Rectal smooth muscle tissue (tissue), 1 donor: Measurements from ENCODE around the gene MYO5C.

Experiments
- H3K27ac ChIP-seq: one replicate; pipeline ENCODE4 v1.7.0; 2013; ENCODE audit warnings: low read depth, low read length, inconsistent platforms
- H3K27me3 ChIP-seq: one replicate; pipeline ENCODE4 v1.7.0; 2013; ENCODE audit warnings: low read length; ENCODE audit not compliant: control insufficient read depth, insufficient read depth
- H3K36me3 ChIP-seq: one replicate; pipeline ENCODE4 v1.7.0; 2013; ENCODE audit warnings: low read length; ENCODE audit not compliant: control insufficient read depth, insufficient read depth
- H3K4me1 ChIP-seq: one replicate; pipeline ENCODE4 v1.7.0; 2013; ENCODE audit warnings: low read length; ENCODE audit not compliant: control insufficient read depth, insufficient read depth
- H3K4me3 ChIP-seq: one replicate; pipeline ENCODE4 v1.7.0; 2013; ENCODE audit warnings: low read length
- H3K9ac ChIP-seq: one replicate; pipeline ENCODE4 v1.7.0; 2013; ENCODE audit warnings: low read length

Gene MYO5C

DNA sequence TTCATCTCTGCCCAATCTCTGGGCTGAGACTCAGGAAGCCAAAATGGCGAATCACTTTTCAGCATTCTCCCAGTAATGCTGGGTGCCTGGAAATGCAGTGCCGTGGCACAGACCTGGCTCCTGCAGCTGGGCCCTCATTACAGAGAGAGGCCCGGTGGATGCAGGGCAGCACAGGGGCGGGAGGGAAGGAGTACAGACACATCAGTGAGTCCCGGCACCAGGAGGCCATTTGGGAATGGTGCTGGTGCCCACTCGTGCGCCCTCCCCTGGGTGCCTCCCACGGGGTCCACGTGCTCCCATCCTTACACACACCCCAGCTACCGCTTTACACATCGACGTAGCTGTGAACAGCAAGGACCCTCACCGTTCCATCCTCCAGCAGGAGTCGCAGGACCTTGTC, 13.2 kb downstream of the MYO5C start:
- Histone ChIP-seq H3K27ac (no peak overlapping the region), H3K4me1 (no peaks in the 10 kb centered on the region), H3K27me3 (no peaks in the 10 kb centered on the region), H3K9ac (no peak overlapping the region), H3K4me3 (no peak overlapping the region), H3K36me3 (no peaks in the 10 kb centered on the region)

DNA sequence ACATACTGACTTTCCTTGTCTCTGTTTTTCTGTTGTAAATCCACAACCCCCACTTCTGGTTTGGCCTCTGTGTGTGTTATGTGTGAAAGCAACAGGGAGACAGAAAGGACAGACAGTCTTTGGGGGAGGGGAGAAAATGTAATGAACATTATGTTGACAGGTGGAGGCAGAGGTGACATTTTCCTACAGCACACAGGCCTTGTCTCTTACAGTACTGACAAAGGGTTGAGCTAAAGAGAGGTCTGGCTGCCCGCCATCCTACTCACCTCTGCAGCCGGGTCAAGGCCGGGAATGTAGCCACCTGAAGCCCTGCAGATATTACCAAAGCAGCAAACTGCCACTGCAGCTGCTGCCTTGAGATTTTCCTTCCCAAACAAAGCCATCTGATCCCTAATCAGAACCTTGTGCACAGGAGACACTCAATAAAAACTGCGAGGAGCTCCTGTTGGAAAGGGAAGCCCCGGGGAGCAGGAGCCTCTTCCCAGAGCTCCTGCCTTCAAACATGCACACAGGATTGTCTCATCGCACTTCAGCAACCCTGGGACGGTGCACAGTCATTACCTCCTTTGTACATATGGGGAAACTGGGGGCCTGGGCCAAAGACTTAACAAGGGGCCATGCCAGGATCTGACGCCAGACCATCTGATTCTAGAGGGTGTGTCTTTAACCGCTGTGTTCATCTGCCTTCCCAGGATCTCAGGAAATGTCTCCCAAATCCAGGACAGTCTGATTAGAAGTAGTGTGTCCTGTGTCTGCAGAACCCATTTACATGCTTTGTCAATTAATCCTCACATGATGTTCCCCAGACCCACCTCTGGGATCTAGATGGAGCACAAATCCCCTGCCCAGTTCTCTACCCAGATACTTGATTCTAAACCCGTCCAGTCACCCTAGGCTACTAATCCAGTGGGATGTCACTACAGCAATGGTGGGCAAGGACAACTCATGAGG, 14.2 kb downstream of the MYO5C start:
- no peaks in the 10 kb centered on the region for H3K4me1 ChIP-seq
- no peak overlapping the region for H3K27ac ChIP-seq
- no peaks in the 10 kb centered on the region for H3K27me3 ChIP-seq
- H3K4me3 ChIP-seq, result no peak overlapping the region
- H3K9ac ChIP-seq, result no peak overlapping the region
- H3K36me3 ChIP-seq, result no peaks in the 10 kb centered on the region

DNA sequence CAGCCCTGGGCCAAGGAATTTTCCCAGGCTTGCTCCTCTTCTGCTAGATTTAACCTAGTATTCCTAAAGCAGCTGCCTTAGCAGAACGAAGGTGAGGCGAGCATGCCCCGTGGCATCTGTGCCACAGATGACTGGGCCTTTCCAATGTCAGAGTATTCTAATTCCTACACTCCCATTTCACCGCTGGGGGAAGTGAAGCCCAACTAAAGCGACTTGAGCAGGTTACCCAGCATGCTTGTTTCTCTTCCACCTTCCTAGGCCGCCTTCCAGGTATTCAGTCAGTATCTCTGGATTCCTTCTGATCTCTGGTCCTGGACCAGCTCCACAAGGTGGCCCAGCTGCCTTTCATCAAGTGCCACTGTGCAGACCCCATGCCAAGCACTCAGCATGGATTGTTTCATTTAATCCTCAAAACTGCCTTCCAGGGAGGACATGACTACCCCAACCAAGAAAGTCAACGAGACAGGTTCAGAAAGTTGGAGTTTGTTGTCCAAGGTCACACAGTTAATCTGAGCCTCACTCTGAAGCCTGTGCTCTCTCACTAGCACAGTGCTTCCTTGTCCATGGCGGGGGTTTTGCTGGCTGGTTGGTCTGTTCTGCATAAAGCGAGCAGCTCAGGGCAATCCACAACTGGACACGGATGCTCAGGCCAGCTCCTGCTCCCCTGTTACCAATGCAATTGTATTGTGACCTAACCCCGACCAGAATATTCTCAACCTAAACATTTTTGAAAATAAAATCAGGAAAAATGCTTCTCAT, 15.1 kb downstream of the MYO5C start:
- Histone ChIP-seq H3K4me1 (no peaks in the 10 kb centered on the region), H3K27me3 (no peaks in the 10 kb centered on the region), H3K36me3 (no peaks in the 10 kb centered on the region), H3K9ac (no peak overlapping the region), H3K4me3 (no peak overlapping the region), H3K27ac (no peak overlapping the region)

DNA sequence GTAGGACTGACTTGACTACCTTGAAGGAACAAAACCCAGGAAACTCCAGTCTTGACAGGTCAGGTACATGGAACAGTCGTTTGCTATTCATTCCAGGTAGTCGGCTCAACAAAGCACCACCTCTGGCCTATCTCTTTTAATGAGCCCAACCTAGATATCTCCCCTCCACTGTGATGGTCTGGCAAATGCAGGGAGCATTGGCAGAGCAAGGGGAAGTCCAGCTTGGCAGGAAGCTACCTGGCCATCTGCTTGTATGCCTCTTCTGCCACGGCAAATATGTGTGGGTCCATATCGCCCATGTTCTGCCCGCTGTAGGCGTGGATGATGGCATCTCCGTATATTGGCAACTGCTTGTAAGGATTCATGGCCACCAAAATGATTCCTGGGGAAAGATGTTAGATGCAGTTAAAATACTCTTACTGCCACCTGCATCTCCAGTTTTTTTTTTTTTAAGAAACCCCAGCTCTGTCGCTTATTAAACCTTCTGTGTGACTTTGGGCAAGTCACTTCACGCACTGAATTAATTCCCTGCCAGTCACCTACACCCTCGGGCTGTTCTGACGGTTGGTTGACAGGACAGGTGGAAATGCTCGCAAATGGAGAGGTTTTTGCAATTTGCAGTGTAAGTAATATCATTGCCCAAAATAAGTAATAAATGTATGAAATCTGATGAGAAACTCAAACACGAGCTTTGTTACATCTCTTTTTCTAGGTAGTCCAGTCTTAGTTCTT, 16.8 kb downstream of the MYO5C start:
- H3K36me3 ChIP-seq, result no peaks in the 10 kb centered on the region
- H3K4me3 ChIP-seq, result no peak overlapping the region
- H3K4me1 ChIP-seq, result no peaks in the 10 kb centered on the region
- H3K27ac ChIP-seq, result no peak overlapping the region
- no peak overlapping the region for H3K9ac ChIP-seq
- no peaks in the 10 kb centered on the region for H3K27me3 ChIP-seq

DNA sequence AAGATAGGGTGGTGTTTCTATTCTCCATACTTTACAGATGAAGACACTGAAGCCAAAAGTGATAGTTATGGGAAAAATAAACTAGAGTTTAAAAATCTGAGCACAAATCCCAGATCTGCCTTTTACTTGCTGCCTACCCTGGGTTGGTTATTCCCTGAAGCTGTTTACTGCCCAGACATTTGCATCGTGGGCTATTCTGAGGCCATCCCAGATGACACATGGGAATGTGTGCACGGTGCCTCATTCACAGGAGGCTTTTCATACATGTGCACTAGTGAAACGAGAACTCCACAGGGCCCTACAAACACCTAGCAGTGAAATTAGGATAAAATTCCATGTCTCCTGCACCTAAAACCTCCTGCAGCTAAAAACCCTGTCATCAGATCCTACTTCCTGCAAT, 17.5 kb downstream of the MYO5C start:
- Histone ChIP-seq H3K27ac (no peak overlapping the region), H3K9ac (no peak overlapping the region), H3K4me3 (no peak overlapping the region), H3K36me3 (no peaks in the 10 kb centered on the region), H3K4me1 (no peaks in the 10 kb centered on the region), H3K27me3 (no peaks in the 10 kb centered on the region)

DNA sequence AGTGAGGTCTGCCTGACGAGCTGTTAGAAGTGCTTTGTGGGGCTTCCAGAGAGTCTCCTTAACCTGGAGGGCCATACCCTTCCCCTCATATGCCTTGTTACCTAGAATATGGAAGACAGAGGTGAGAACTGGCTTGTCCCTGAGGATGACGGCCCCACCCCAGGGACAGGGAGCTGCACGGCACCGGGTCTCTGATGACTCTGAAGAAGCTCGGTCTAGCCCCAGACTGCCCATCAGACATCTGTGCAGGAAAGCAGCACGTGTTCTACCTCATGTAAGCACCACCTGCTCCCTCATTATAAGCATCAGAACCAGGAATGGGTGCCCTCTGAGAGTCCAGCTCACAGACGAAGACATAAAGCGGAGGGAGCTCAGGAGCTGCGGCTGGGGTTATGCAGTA, 18.0 kb downstream of the MYO5C start:
- Histone ChIP-seq H3K9ac (no peak overlapping the region), H3K4me3 (no peak overlapping the region), H3K36me3 (no peaks in the 10 kb centered on the region), H3K27me3 (no peaks in the 10 kb centered on the region), H3K4me1 (no peaks in the 10 kb centered on the region), H3K27ac (no peak overlapping the region)

DNA sequence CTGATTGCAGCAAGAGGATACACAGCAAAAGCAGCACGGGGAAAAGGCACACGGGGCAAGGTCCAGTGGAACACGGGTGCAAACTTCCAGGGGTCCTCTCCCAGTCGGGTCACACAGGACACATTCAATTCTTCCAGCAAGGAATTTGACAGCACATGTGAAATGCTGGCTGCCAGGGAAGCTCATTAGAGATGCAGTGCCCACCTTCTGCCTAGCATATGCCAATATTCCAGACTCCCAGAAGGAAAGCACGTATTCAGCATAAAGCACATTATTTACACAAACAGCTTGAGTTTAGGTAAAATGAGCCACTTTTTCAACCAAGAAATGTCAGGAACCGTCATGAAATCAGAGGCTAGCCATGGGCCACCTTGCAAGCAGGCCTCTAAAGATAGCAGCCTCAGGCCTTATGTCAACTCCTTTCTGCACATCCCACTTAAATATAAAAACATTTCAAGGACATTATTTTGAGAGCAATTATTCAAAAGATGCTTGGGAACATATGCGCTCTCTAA, 19.3 kb downstream of the MYO5C start:
- no peaks in the 10 kb centered on the region for H3K4me1 ChIP-seq
- no peaks in the 10 kb centered on the region for H3K27me3 ChIP-seq
- H3K27ac ChIP-seq, result no peak overlapping the region
- no peak overlapping the region for H3K9ac ChIP-seq
- H3K36me3 ChIP-seq, result no peaks in the 10 kb centered on the region
- H3K4me3 ChIP-seq, result no peak overlapping the region

DNA sequence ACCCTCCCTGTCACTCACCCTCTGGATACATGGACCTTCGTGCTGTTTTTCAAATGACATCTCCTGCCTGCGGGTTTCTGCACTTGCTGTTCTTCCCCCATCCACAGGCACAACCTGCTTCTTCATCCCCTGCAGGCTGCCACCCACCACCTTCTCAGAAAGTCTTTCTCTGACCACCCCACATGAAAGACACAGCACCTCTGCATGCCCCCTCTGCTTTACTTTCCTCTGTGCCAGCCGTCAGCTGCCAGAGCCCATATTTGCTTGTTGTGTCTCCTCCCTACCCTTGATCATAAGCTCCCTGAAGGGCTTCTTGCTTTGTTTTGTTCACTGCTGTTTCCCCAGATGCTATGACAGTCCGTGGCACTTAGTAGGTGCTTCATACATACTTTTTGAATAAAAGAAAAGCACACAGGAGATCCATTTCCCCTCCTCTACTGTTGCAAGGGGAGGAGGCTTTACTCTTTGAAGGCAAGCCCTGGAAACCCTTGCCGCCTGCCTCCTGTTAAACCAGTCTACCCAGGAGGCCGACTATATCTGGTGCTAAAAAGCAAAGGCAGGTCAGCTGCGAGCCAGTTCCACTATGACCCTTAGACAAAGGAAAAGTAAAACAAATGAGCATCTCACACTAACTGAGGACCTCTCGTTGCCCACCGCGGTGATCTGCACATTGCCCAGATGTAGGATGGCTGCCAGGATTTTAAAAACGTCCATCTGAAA, 31.9 kb downstream of the MYO5C start:
- H3K27ac ChIP-seq, result no peak overlapping the region
- H3K9ac ChIP-seq, result no peak overlapping the region
- peaks cover 5% of the 10 kb centered on the region for H3K4me1 ChIP-seq
- H3K27me3 ChIP-seq, result no peaks in the 10 kb centered on the region
- H3K4me3 ChIP-seq, result no peak overlapping the region
- H3K36me3 ChIP-seq, result peaks cover 2% of the 10 kb centered on the region

DNA sequence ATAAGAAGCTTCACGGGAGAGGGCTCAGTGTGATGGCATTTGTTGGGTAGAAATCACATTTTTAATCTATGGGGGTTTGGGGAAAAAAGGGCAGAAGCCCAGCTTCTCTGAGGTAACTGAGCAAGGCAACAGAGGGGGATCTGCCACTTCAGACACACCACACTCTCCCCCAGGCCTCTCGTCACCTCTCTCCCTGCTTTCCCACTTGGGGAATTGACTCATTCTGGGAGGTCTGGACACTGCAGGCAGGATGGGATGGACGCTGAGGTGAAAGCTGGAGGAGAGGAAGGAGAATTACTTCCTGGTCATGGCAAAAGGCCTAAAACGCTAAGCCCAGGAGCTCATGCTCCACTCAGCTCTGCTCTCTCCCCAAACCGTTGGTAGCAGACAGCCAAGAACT, 33.2 kb downstream of the MYO5C start:
- Histone ChIP-seq H3K4me3 (no peak overlapping the region), H3K9ac (no peak overlapping the region), H3K4me1 (peaks cover 5% of the 10 kb centered on the region), H3K36me3 (peaks cover 2% of the 10 kb centered on the region), H3K27ac (no peak overlapping the region), H3K27me3 (no peaks in the 10 kb centered on the region)

DNA sequence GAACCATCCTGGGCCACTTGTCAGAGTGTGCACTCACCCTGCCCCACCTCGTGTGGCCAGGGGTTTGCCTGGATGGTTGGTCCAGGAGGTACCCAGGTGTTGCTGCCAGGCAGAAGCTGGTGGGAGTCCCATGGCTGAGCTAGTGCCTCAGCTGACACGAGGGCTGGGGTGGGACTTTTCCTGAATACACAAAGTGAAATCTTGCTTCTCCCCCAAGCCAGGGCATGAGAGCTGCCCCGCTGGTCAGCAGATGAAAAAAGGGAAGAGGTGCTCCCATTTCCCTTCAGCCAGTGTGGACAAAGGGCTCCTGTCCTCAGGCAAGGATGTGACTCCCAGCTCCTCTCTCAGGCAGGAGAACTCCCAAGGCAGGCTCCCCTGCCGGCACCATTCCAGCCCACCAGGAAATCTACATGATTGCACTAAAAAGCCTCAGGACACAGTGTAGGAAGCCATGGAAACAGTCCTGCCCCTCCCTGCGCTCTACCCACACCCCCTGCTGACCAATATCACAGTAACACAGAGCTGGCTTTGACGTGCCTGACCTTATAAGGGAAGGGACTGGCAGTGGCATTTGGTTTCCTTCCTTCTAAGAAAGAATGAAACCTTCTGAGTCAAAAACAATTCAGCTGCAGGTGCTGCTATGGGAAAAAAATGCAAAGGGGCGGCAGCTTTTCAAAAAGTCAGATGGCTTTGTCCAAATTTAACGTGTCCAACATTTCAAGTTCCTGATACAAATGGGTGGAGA, 33.9 kb downstream of the MYO5C start:
- Histone ChIP-seq H3K27me3 (no peaks in the 10 kb centered on the region), H3K27ac (no peak overlapping the region), H3K9ac (no peak overlapping the region)

DNA sequence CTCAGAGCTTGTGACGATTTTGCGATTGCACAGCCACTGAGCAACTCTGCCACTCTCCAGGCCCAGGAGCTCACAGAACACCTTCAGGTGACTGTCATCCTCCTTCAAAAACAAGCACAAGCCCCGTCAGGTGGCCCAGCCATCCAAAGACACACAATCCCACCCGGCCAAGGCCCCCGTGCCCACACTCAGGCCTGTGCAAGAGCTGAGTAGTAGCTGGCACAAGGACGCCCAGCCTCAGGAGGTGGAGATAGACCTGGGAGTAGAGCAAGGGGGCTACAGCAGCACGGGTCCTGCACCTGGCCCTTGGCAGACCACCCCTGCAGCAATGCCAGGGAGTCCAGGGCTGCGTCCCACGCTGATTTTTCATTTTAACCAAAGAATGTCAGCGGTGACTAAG, 34.6 kb downstream of the MYO5C start:
- no peak overlapping the region for H3K27ac ChIP-seq

More for the DNA sequence above, 33.9 kb downstream of the MYO5C start:
- peaks cover 5% of the 10 kb centered on the region for H3K4me1 ChIP-seq
- no peaks in the 10 kb centered on the region for H3K36me3 ChIP-seq
- no peak overlapping the region for H3K4me3 ChIP-seq

More for the DNA sequence above, 34.6 kb downstream of the MYO5C start:
- Histone ChIP-seq H3K9ac (no peak overlapping the region), H3K4me1 (peaks cover 5% of the 10 kb centered on the region), H3K27me3 (no peaks in the 10 kb centered on the region), H3K36me3 (no peaks in the 10 kb centered on the region), H3K4me3 (no peak overlapping the region)
